GM20431 (cell line): ENCODE measurements around the gene FCER1G.
"Not testable (repeated sequence)": the region's sequence is repeated elsewhere in the genome, so short reads cannot be mapped to it uniquely, and the experiment has no call there.

Source experiments
- in situ Hi-C: fragments of 300-500 bp; cut with MseI, MboI; formaldehyde crosslinking; loops from one replicate; pipeline ENCODE4 v1.15.0; 2020; ENCODE audit warnings: low sequenced_read_pairs; ENCODE audit not compliant: unreplicated experiment

FCER1G gene

GRCh38 chr1:161226320-161226711, 11.2 kb downstream of the FCER1G start:
- in situ Hi-C loops, result loop anchor here (10.0 kb wide), 1 partner anchor 148 kb away; no protein-coding TSS in a partner anchor

GRCh38 chr1:161226759-161227158, 11.7 kb downstream of the FCER1G start:
- in situ Hi-C loops, result loop anchor here (10.0 kb wide), 1 partner anchor 148 kb away; no protein-coding TSS in a partner anchor

GRCh38 chr1:161227196-161227871, 12.2 kb downstream of the FCER1G start:
- in situ Hi-C loops, result loop anchor here (10.0 kb wide), 1 partner anchor 147 kb away; no protein-coding TSS in a partner anchor

GRCh38 chr1:161228032-161228431, 12.9 kb downstream of the FCER1G start:
- in situ Hi-C loops, result loop anchor here (10.0 kb wide), 1 partner anchor 147 kb away; no protein-coding TSS in a partner anchor

- in situ Hi-C loops, result loop anchor here (10.0 kb wide), 2 partner anchors 65 to 145 kb away; no protein-coding TSS in a partner anchor
Observed at GRCh38 chr1:161229896-161230295, 14.8 kb downstream of the FCER1G start.

GRCh38 chr1:161230762-161231161, 15.7 kb downstream of the FCER1G start:
- in situ Hi-C loops, result loop anchor here (10.0 kb wide), 1 partner anchor 64 kb away; no protein-coding TSS in a partner anchor

- in situ Hi-C loops, result loop anchor here (10.0 kb wide), 1 partner anchor 62 kb away; no protein-coding TSS in a partner anchor
Observed at GRCh38 chr1:161233102-161233501, 18.0 kb downstream of the FCER1G start.

GRCh38 chr1:161235957-161236775, 21.1 kb downstream of the FCER1G start:
- in situ Hi-C loops, result loop anchor here (10.0 kb wide), 1 partner anchor 59 kb away; no protein-coding TSS in a partner anchor

- in situ Hi-C loops, result loop anchor here (10.0 kb wide), 1 partner anchor 57 kb away; no protein-coding TSS in a partner anchor
Observed at GRCh38 chr1:161238039-161238473, 23.0 kb downstream of the FCER1G start, which contains the start of gene NR1I3. Gene NR1I3 (minus strand): TSS chr1:161238203. CDS start chr1:161236565, 1,638 bp downstream.

GRCh38 chr1:161241682-161242081, 26.6 kb downstream of the FCER1G start:
- in situ Hi-C loops, result no loop called here

GRCh38 chr1:161242313-161242712, 27.2 kb downstream of the FCER1G start:
- in situ Hi-C loops, result no loop called here

- in situ Hi-C loops, result no loop called here
Observed at GRCh38 chr1:161244888-161245287, 29.8 kb downstream of the FCER1G start.

- in situ Hi-C loops, result not testable (repeated sequence)
Observed at GRCh38 chr1:161250100-161250499, 35.0 kb downstream of the FCER1G start.

GRCh38 chr1:161250829-161251228, 35.7 kb downstream of the FCER1G start:
- in situ Hi-C loops, result no loop called here

GRCh38 chr1:161251579-161251978, 36.5 kb downstream of the FCER1G start:
- in situ Hi-C loops, result no loop called here

GRCh38 chr1:161255302-161255701, 40.2 kb downstream of the FCER1G start:
- in situ Hi-C loops, result not testable (repeated sequence)

GRCh38 chr1:161255955-161256520, 40.9 kb downstream of the FCER1G start:
- in situ Hi-C loops, result not testable (repeated sequence)

GRCh38 chr1:161257109-161257508, 42.0 kb downstream of the FCER1G start:
- in situ Hi-C loops, result not testable (repeated sequence)

- in situ Hi-C loops, result no loop called here
Observed at GRCh38 chr1:161258439-161259344, 43.6 kb downstream of the FCER1G start, which contains the start of gene PCP4L1. Gene PCP4L1 (plus strand): TSS chr1:161258745. CDS start chr1:161258975, 230 bp downstream.
